PC-9 (cell line): ENCODE results near the gene NPHP4.

ENCODE experiments used
- EZH2 ChIP-seq: fragments of 200-600 bp; sonication (generic); IDR thresholded peaks from 2 replicates; pipeline ENCODE4 v1.8.0; 2017; ENCODE audit warnings: antibody characterized with exemption, low read depth
- TF ChIP-seq, protein P1 (sequence below): fragments of 200-600 bp; sonication (generic); conservative IDR thresholded peaks from 2 replicates; pipeline ENCODE4 v1.6.1; 2017; ENCODE audit warnings: mixed run types, antibody characterized with exemption, mild to moderate bottlenecking, moderate library complexity

DNA sequence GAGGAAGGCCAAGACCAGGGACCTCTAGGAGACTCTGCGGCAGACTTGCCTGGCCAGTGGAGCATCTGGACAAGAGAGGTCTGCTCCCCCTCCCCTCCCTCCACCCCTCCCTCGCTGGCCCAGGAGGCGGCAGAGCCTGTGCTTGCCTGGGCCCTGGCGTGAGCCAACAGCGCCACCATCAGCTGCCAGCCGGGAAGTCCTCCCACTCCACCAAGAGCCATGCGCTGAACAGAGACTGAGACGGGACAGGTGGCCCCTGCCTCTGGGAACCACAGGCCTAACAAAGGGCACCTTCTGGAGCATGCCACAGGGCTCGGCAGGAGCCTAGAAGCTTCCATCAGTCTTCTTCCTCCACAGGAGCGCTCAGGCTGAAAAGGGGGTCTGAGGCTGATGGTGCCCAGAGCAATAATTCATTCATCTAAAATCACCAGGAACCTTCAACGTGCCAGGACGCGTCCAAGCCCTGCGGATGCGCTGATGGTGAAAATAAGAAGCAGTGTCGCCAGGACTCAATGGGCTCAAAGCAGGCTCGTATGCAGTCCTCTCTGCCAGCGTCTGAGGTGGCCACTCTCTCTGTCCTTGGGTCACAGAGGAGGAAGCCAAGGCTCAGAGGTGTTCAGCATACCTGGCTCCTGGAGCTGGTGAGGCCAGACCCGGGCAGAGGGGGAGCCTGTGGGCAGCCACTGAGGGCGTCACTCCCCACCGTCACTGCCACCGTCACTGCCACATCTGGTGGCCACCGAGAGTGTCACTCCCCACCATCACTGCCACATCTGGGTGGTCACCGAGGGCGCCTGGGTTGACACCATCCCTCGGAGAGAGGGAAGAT is 161.2 kb downstream of the NPHP4 start:
- TF ChIP-seq, protein P1, sequence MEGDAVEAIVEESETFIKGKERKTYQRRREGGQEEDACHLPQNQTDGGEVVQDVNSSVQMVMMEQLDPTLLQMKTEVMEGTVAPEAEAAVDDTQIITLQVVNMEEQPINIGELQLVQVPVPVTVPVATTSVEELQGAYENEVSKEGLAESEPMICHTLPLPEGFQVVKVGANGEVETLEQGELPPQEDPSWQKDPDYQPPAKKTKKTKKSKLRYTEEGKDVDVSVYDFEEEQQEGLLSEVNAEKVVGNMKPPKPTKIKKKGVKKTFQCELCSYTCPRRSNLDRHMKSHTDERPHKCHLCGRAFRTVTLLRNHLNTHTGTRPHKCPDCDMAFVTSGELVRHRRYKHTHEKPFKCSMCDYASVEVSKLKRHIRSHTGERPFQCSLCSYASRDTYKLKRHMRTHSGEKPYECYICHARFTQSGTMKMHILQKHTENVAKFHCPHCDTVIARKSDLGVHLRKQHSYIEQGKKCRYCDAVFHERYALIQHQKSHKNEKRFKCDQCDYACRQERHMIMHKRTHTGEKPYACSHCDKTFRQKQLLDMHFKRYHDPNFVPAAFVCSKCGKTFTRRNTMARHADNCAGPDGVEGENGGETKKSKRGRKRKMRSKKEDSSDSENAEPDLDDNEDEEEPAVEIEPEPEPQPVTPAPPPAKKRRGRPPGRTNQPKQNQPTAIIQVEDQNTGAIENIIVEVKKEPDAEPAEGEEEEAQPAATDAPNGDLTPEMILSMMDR, result no peak
- no peak for TF ChIP-seq EZH2
